ENCODE measurements around the gene PLCH1.

Gene PLCH1

DNA sequence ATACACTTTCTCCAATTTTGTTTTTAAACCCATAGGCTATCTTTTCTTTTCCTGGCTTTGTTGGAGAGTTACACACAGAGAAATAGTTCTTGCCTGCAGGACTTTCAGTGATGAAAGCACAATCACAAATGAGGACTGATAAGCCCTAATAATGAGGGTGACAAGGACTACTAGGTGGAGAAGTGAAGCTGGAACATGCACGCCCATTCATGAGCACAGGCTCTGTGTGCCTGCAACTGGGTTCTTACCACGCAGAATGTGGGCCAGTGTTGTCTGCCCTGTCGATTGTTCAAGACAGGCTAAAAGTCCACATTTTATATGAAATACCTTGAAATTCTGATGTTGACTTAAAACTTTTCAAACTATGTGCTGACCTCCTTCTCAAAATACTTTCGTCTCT lies 289.1 kb downstream of the PLCH1 start:
- DNase-seq (ENCODE audit: low spot score) = no peak

- DNase-seq (ENCODE audit: low spot score) = no peak
Observed at GRCh38 chr3:155453512-155453911, 291.4 kb downstream of the PLCH1 start.

GRCh38 chr3:155449613-155450267 lies 295.1 kb downstream of the PLCH1 start:
- DNase-seq (ENCODE audit: low spot score) = no peak

DNA sequence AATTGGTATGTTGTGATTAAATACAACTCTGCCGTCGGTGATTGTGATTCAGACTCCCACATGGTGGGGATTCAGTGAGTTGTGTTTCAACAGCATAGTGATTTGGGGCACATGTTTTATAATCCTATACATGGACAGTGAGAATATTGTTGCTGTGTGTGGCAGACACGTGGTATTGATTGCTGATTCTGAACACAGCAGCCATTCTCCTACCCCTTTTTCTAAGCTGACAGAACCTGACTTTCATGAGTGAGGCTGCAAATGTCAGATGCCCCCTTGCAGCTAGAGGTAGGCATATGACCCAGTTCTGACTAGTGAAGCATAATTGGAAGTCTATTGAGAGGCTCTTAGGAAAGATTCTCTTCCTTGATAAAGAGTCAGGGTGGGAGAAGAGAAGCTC lies 296.3 kb downstream of the PLCH1 start:
- no peak for DNase-seq (ENCODE audit: low spot score)

- no peak for DNase-seq (ENCODE audit: low spot score)
Observed at GRCh38 chr3:155446366-155446765, 298.5 kb downstream of the PLCH1 start.

DNA sequence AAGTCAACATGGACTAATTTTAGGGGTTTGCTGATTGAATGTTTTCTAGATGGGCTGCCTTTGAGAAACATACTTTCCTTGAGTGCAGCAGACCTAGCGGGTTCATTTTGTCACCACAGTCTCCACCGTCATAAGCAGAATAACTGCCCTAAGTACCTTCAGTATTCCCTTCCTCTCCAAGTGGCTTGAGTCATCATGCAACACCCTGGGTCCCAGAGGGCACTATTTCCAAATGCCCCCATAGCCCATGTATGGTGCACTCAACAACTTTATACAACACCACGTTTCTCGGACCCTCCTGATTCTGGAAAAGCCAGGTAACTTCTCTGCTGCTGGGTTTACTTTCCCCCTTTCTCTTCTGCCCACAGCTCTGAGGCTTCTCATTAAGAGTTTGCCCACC lies 300.1 kb downstream of the PLCH1 start:
- DNase-seq (ENCODE audit: low spot score) = no peak

DNA sequence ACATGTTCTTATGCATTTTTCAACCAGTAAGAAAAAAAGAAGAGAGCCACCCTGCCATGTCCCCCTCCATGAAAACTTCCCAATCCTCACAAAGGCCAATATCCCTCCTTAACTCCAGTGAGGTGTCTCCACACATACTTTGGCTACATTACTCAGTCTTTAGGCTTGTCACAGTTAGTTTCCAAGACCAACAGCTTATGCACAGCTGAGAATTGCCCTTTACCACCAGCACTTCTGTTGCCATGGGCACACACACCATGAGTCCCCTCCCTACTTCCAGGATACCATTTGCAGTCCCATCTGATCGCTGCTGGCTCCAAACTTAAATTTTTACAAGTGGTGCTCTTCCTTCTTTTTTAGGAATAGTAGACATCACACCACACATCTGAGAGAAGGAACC lies 301.1 kb downstream of the PLCH1 start:
- DNase-seq (ENCODE audit: low spot score) = no peak

DNA sequence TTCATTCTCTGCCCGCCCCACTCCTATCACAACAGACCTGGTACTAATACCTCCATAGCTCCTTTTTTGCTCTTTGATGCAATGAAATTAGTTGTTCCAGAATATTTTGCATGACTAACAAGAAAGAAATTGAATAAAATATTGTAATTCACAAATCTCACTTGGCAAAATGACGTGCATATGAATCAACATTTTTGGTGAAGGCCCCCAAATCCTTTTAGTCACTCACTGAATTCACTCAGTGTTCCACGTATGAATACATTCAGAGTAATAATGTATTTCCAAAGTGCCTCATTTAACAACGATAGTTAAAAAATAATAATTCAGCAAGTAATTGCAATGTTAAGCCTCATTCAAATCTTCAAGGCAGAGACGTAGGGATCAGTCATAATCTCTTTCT lies 302.8 kb downstream of the PLCH1 start:
- no peak for DNase-seq (ENCODE audit: low spot score)

DNA sequence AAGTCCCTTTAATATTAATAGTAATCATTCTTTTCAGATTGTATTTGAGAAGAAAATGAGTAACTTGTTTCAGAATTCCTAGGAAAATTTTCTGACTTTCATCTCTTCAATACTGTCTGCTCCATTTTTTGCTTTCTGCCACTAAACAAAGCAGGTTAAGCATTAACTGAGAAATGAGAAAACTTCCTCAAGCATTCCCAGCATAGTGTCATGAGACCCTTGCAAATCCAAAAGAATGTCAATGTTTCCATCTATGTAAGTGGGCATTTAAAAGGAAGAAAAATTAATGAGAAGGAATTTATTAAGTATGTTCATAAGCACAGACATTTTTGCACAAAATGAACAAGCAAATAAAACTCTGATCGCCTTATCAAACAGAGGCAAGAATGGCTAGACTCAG lies 303.4 kb downstream of the PLCH1 start:
- no peak for DNase-seq (ENCODE audit: low spot score)

DNA sequence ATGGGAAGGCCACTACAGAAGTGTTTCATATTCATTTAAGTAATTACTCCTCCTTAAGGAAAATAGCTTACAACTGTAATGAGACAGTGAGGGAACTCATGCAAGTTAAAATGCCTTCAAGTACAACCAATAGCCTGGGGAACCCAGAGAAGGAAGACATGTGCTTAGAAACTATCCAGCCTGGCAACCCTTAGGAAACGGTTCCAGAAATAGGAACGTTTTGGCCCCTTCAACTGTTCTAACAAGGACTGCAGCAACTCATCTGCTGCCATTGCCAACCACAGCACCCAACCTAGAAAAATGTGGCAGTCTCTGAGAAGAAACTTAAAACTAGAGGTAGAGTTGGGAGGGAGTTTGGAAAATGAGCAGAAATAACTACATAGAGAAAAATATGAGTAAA lies 303.8 kb downstream of the PLCH1 start:
- DNase-seq (ENCODE audit: low spot score) = no peak

DNA sequence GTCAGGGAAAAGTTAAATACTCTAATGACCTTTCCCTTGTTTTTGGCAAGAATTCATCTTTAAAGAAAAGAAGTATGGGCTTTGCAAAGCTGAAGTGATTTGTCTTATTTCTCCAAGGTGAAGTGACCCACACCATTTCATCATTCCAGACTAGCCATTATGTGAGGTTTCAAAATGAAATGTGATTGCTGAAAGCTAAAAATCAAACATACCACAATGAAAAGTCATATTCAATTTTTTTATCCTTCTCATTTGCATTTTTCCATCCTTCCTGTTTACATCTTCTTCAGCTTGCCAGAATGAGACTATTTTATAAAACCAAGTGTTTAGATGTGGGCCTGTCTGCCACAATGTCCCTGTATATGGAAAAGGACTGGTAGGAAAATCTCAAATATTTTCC lies 309.1 kb downstream of the PLCH1 start:
- DNase-seq (ENCODE audit: low spot score) = no peak

- no peak for DNase-seq (ENCODE audit: low spot score)
Observed at GRCh38 chr3:155431856-155432570, 312.9 kb downstream of the PLCH1 start.

DNA sequence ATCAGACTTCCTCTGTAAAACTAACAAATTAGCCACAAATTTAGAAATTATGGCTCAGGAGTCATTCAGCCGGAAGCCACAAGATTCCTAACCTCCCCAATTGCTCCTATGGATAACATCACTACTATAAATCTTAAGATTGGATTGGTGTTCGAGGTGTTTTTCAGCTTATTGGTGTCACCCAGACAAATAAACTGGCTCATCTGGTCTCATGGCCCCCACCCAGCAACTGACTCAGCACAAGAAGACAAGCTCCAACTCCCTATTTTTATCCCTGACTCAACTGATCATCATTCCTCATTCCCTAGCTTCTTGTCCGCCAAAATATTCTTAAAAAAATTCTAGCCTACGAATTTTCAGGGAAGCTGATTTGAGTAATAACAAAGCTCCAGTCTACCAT lies 316.3 kb downstream of the PLCH1 start:
- DNase-seq (ENCODE audit: low spot score) = no peak

DNA sequence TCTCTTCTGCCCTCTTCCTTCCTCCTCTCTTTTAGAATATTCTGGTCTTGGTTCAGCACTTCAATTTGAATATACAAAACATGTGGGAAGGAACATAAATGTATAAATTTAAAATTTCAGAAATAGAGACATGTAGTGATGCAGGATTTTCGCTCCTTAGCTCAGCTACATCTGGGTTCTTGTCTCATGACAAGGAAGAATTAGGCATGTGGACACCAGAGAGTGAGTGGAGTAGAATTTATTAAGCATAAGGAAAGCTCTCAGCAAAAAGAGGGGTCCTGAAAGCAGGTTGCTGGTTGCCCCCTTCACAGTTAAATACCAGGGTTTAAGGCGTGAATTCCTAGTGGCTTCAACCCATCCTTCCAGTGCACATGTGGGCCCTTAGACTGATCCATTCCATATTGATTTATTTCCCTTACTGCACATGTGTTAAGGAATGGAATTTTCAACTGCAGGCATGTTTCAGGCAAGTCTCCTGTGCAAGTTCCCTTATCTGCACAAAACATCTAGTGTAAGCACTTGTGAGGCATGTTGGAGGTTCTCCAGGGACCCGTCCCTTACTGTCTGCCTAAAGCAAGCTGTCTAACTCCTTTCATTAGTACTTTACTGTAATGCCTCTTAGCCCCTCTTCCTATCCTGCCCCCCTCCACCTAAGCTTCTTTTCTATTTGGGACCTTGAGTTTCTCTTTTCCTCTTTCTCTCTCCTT lies 318.2 kb downstream of the PLCH1 start:
- no peak for DNase-seq (ENCODE audit: low spot score)

- DNase-seq (ENCODE audit: low spot score) = no peak
Observed at GRCh38 chr3:155425396-155425795, 319.5 kb downstream of the PLCH1 start.

DNA sequence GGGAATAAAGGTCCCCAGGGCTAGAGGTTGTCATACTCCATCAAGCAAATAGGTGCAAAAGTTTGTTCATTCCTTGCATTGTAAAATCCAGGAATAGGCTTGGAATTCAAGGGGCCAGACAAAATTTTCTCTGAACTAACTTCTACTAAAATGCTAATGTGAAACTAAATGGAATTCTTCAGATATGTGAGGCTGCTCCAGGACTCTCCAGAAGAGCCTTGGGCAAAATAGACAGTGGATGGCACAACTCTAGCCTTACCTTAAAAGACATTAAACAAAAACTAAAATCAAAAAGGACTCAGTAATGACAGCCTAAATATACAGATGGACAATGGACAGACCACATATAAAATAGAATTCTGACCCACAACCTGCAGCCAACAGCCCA lies 320.6 kb downstream of the PLCH1 start:
- no peak for DNase-seq (ENCODE audit: low spot score)

DNA sequence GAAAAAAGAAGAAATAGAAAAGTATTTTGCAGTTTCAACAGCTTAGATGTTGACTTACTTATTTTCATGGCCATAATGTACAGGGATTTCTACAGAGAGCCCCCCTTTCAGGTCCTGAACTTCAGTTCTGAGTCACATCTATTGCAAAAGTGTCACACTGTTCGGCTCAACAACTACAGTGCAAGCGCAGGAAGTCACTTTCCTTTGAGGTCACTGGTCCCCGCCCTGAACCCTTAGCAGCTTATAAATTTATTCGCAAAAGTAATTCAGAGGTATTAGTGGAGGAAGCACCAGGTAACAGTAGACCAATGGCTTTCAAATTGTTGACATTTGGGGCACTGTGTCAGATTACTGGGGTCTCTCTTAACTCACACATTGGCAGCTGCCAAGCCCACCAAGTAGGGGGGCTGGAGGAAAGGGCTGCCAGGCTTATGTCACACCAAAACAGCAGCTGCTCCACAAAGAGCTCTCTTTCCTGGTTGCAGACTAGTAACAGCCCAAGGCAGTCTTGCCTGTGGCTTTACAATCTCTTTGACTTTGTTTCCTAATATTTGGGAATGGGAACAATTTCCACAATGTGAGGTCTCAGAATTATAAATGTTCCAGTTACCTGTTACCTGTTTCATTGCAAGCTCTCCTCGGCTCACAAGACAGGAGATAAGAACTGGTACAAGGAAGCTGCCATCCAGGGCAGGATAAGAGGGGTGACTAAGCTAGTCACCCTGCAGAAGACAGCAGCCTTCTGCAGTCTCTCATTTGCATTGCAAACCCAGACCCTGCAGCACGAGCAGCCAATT lies 321.1 kb downstream of the PLCH1 start:
- DNase-seq (ENCODE audit: low spot score) = no peak

GRCh38 chr3:155420881-155421486 lies 323.9 kb downstream of the PLCH1 start:
- no peak for DNase-seq (ENCODE audit: low spot score)

DNA sequence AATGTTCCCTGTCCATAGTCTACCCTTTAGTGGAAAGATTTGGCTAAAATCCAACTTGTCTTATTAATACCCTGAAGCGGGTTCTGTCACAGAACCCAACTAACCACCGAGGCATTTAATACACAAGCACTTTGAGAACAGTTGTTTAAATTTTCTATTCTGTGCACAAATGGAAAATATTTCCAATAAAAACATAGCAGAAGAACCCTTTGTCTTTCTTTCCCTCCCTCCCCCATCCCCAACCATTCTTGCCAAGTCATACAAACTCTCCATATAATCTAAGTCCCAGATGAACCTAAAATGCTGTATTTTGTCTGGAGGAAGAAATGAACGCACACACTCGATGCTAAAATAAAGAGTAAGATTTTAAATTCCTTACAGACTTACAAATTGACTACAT lies 324.5 kb downstream of the PLCH1 start:
- no peak for DNase-seq (ENCODE audit: low spot score)

- DNase-seq (ENCODE audit: low spot score) = no peak
Observed at GRCh38 chr3:155418407-155418806, 326.5 kb downstream of the PLCH1 start.

GRCh38 chr3:155417119-155417517 lies 327.8 kb downstream of the PLCH1 start:
- DNase-seq (ENCODE audit: low spot score) = no peak

GRCh38 chr3:155416500-155417118 lies 328.3 kb downstream of the PLCH1 start:
- DNase-seq (ENCODE audit: low spot score) = no peak

Measured in LoVo (cell line).